SU-DHL-6 (cell line): Measurements from ENCODE around the gene SLC9A9.

ENCODE experiments used
- CTCF ChIP-seq: fragments of 200-600 bp; sonication (generic); IDR thresholded peaks from one replicate; pipeline ENCODE4 v1.5.1; 2017; ENCODE audit warnings: antibody characterized with exemption, mild to moderate bottlenecking, low read length, moderate library complexity; ENCODE audit not compliant: insufficient read depth, poor library complexity, severe bottlenecking
- EZH2phosphoT487 ChIP-seq: fragments of 200-600 bp; sonication (generic), shearing (Covaris generic); conservative IDR thresholded peaks from 2 replicates; pipeline ENCODE4 v1.6.1; 2018; ENCODE audit warnings: mild to moderate bottlenecking, antibody characterized with exemption, low read length, moderate library complexity, mixed read lengths

GRCh38 chr3:143650827-143651226 is 197.4 kb downstream of the SLC9A9 start:
- TF ChIP-seq EZH2phosphoT487 (no peak), CTCF (no peak)
